Astrocyte (in vitro differentiated cells and primary cell): ENCODE results near the gene LEMD2. TPM values are rescaled to one million over a fixed set of nuclear protein-coding genes. Genes with fewer than 3 reads are reported as not detected.

Source experiments
- DNase-seq: peaks from one replicate; pipeline ENCODE4 v3.0.0-alpha.2; 2010; ENCODE audit warnings: low read depth
- FAIRE-seq: peaks from 2 replicates; lab custom pipeline; 2011; peaks lifted over from hg19 to GRCh38; lab: Jason Lieb, UNC
- H2AFZ ChIP-seq: 2 replicates; pipeline ENCODE4 v1.6.0; 2012; ENCODE audit warnings: low read depth, low read length, inconsistent platforms
- H3K27ac ChIP-seq: 2 replicates; pipeline ENCODE4 v1.5.1; 2011; ENCODE audit warnings: low read depth, low read length, inconsistent platforms
- H3K27me3 ChIP-seq: 2 replicates; pipeline ENCODE4 v1.6.0; 2011; ENCODE audit warnings: low read length, inconsistent platforms; ENCODE audit not compliant: insufficient read depth
- H3K36me3 ChIP-seq: 2 replicates; pipeline ENCODE4 v1.5.1; 2011; ENCODE audit warnings: low read length, inconsistent platforms; ENCODE audit not compliant: insufficient read depth
- H3K4me1 ChIP-seq: 2 replicates; pipeline ENCODE4 v1.5.1; 2011; ENCODE audit warnings: low read length, inconsistent platforms; ENCODE audit not compliant: insufficient read depth
- H3K4me2 ChIP-seq: 2 replicates; pipeline ENCODE4 v1.6.0; 2012; ENCODE audit warnings: low read length, inconsistent platforms
- H3K4me3 ChIP-seq: 2 replicates; pipeline ENCODE4 v1.5.1; 2011; ENCODE audit warnings: low read depth, mild to moderate bottlenecking, low read length, inconsistent platforms; ENCODE audit not compliant: insufficient read depth
- H3K79me2 ChIP-seq: 2 replicates; pipeline ENCODE4 v1.6.0; 2012; ENCODE audit warnings: mild to moderate bottlenecking, low read length, inconsistent platforms; ENCODE audit not compliant: insufficient read depth
- H3K9ac ChIP-seq: 2 replicates; pipeline ENCODE4 v1.6.0; 2012; ENCODE audit warnings: mild to moderate bottlenecking, low read length, inconsistent platforms
- H3K9me3 ChIP-seq: 2 replicates; pipeline ENCODE4 v1.5.1; 2012; ENCODE audit warnings: low read depth, mild to moderate bottlenecking, low read length, inconsistent platforms; ENCODE audit not compliant: insufficient read depth
- H4K20me1 ChIP-seq: 2 replicates; pipeline ENCODE4 v1.6.0; 2012; ENCODE audit warnings: low read length, inconsistent platforms; ENCODE audit not compliant: insufficient read depth
- H3K27ac Mint-ChIP-seq: one replicate; pipeline ENCODE4 v1.8.0; 2021; ENCODE audit warnings: mild to moderate bottlenecking, mixed read lengths; ENCODE audit not compliant: unreplicated experiment
- H3K27me3 Mint-ChIP-seq: one replicate; pipeline ENCODE4 v1.8.0; 2021; ENCODE audit warnings: low read depth, mixed read lengths; ENCODE audit not compliant: unreplicated experiment
- H3K36me3 Mint-ChIP-seq: one replicate; pipeline ENCODE4 v1.8.0; 2021; ENCODE audit warnings: low read depth, mixed read lengths; ENCODE audit not compliant: unreplicated experiment
- H3K4me1 Mint-ChIP-seq: one replicate; pipeline ENCODE4 v1.8.0; 2021; ENCODE audit warnings: low read depth, mixed read lengths; ENCODE audit not compliant: unreplicated experiment
- H3K4me3 Mint-ChIP-seq: one replicate; pipeline ENCODE4 v1.8.0; 2021; ENCODE audit warnings: mild to moderate bottlenecking, moderate library complexity, mixed read lengths; ENCODE audit not compliant: unreplicated experiment
- H3K9me3 Mint-ChIP-seq: one replicate; pipeline ENCODE4 v1.8.0; 2021; ENCODE audit warnings: mild to moderate bottlenecking, mixed read lengths; ENCODE audit not compliant: unreplicated experiment
- CTCF ChIP-seq: IDR thresholded peaks from 2 replicates; pipeline ENCODE4 v1.5.1; 2011; ENCODE audit warnings: low read depth, mild to moderate bottlenecking, inconsistent platforms, low read length, moderate library complexity; ENCODE audit not compliant: insufficient read depth
- EZH2 ChIP-seq: IDR thresholded peaks from 2 replicates; pipeline ENCODE4 v1.6.1; 2012; ENCODE audit warnings: mild to moderate bottlenecking, low read length, inconsistent platforms; ENCODE audit not compliant: insufficient read depth
- total RNA-seq: library from RNA; stranded (reverse); gene quantifications from 2 replicates; pipeline ENCODE4 v1.2.1, GENCODE V29; 2021

Gene LEMD2
- total RNA-seq, 1 donor from 2014 or later = 62.2 TPM

- H4K20me1 ChIP-seq = no peaks in the 10 kb centered on the region
- no peaks in the 10 kb centered on the region for H3K79me2 ChIP-seq
- H3K27me3 ChIP-seq = peaks cover 7% of the 10 kb centered on the region
- H3K4me1 ChIP-seq = peaks cover 12% of the 10 kb centered on the region
- peak overlapping the region; percentile 57 for H3K4me3 Mint-ChIP-seq
- no peaks in the 10 kb centered on the region for H3K9me3 Mint-ChIP-seq
- peaks cover 36% of the 10 kb centered on the region for H3K4me1 Mint-ChIP-seq
- H3K9ac ChIP-seq = no peak overlapping the region
- no peak overlapping the region for H2AFZ ChIP-seq
- no peak for DNase-seq
- H3K27ac ChIP-seq = no peak overlapping the region
- H3K9me3 ChIP-seq = no peaks in the 10 kb centered on the region
- H3K27me3 Mint-ChIP-seq = peaks cover 11% of the 10 kb centered on the region
- H3K27ac Mint-ChIP-seq = no peak overlapping the region
- FAIRE-seq = no peak
- H3K4me3 ChIP-seq = no peak overlapping the region
- TF ChIP-seq EZH2 = no peak
- H3K36me3 Mint-ChIP-seq = no peaks in the 10 kb centered on the region
- no peak overlapping the region for H3K4me2 ChIP-seq
- no peaks in the 10 kb centered on the region for H3K36me3 ChIP-seq
These were observed 41.1 kb downstream of the LEMD2 start for GRCh38 chr6:33747823-33748222.

DNA sequence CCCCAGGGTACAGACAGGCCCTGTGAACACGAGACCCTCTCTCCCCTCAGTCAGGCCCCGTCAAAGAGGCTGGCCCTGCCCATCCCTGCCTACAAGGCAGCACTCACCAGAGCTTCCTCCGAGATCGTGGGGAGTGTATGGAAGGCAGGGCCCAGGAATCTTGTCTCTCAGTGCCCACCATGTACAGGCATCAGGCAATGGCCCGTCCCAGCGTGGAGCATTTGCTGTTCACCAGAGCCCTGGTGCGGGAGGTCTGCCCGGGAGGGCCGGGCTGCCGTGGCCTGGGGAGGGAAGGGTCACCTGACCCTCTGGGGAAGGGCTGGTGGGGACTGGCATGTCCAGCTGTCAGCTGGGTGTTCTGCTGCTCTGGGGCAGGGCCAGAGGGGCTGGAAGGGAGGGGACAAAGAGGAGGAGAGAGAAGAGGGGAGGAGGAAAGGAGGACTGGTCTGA lies 42.3 kb downstream of the LEMD2 start, which contains the start of gene IP6K3:
TSS of gene IP6K3 (minus strand) at position 255 of the 450 bp plus-strand sequence. CDS start 11,429 bp downstream, outside the sequence.
- Histone ChIP-seq H3K4me2 (peak within 1 kb of the TSS; percentile 55), H3K4me3 (no peak within 1 kb of the TSS), H3K9ac (no peak within 1 kb of the TSS), H3K36me3 (no peaks in the 10 kb centered on the region), H3K27me3 (peaks cover 16% of the 10 kb centered on the region), H4K20me1 (no peaks in the 10 kb centered on the region), H3K9me3 (no peaks in the 10 kb centered on the region), H3K4me1 (peaks cover 12% of the 10 kb centered on the region), H2AFZ (peak within 1 kb of the TSS; percentile 7), H3K27ac (no peak within 1 kb of the TSS), H3K79me2 (no peaks in the 10 kb centered on the region)
- TF ChIP-seq CTCF (no peak), EZH2 (no peak)
- Mint-ChIP-seq H3K4me1 (peaks cover 43% of the 10 kb centered on the region), H3K36me3 (no peaks in the 10 kb centered on the region), H3K4me3 (peak within 1 kb of the TSS; percentile 72), H3K27me3 (peaks cover 14% of the 10 kb centered on the region), H3K27ac (peak within 1 kb of the TSS; percentile 72), H3K9me3 (no peaks in the 10 kb centered on the region)
- DNase-seq (no peak), FAIRE-seq (no peak)

DNA sequence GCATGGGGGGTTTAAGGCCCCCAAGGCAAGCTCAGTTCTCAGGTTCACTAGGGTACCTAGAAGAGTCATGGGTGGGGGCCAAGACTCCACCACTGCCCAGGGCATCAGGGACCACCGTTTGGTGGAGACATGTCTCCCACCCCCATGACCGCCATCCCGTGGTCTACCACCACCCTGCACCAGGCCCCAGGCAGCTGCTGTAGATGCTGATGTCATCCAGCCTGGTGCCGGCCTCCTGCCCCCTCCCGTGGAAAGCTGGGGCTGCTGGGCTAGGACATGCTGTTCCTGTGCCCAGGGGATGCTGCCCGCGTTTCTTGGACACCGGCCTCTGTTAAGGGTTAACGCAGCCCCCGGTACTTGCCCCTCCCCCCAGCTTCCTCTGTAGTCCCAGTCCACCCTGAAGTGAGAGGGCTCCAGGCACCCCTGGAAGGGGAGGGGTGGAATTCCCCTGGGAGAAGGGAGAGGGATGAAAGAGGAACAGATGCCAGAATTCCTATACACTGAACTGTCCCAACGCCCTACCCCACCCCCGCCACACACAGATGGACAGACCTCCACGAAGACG lies 42.8 kb downstream of the LEMD2 start:
- DNase-seq (peak; percentile 21), FAIRE-seq (no peak)
- H4K20me1 ChIP-seq = no peaks in the 10 kb centered on the region
- H3K27me3 Mint-ChIP-seq = peaks cover 14% of the 10 kb centered on the region
- peaks cover 12% of the 10 kb centered on the region for H3K4me1 ChIP-seq
- no peaks in the 10 kb centered on the region for H3K36me3 ChIP-seq
- no peaks in the 10 kb centered on the region for H3K36me3 Mint-ChIP-seq
- H3K27me3 ChIP-seq = peaks cover 16% of the 10 kb centered on the region
- H3K4me3 ChIP-seq = no peak overlapping the region
- peak overlapping the region; percentile 70 for H3K27ac Mint-ChIP-seq
- H3K9me3 ChIP-seq = no peaks in the 10 kb centered on the region
- peak overlapping the region; percentile 7 for H2AFZ ChIP-seq
- no peaks in the 10 kb centered on the region for H3K79me2 ChIP-seq
- peaks cover 43% of the 10 kb centered on the region for H3K4me1 Mint-ChIP-seq
- H3K9me3 Mint-ChIP-seq = no peaks in the 10 kb centered on the region
- H3K9ac ChIP-seq = no peak overlapping the region
- peak overlapping the region; percentile 72 for H3K4me3 Mint-ChIP-seq
- TF ChIP-seq EZH2 (no peak), CTCF (no peak)
- no peak overlapping the region for H3K27ac ChIP-seq
- H3K4me2 ChIP-seq = peak overlapping the region; percentile 55
